Measurements from ENCODE around the gene RAB20.

Gene RAB20

GRCh38 chr13:110528371-110528770 lies 33.2 kb downstream of the RAB20 start:
- DNase-seq = no peak

DNA sequence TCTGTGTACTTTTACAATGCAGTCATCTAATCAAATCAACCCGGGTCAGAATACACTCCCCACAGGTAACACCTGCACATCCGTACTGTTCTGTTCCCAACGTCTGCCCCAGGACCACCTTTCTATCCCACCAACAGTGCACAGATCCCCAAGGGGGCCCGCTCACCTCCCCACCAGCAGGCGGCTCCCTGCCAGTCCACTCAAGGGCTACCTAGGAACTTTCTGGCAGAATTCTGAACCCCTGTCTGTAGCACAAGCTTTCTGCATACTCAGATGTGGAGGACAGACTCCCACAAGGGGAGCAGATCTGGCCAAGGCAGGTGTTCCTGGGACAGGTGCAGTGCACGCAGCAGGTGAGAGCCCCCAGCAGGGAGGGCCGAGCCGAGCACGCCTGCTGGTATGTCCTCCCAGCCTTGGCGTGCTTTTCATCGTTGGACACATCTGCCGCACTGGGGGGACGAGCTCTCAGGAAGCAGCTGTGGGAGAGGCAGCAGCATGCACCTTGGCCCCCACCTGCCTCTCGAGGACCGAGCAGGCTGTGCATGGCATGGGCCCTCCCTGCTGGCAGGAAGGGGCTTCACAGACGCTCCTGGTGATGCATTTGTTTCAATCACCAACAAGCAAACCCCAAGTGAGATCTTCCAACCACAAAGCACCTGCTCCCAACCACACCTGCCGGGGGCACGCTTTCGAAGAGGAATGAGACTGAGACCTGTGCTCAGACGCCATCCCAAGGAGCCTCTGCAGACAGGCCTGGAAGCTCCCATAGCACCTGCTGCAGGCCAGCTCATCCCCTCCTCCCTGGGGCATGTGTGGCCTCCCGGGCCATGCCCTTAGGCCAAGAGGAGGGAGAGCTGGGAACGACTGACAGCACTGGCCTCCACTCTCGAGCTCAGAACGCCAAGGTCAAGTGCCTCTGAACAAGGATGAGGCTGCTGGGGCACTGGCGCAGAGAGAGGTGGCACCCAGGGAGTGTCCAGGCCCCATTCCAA lies 35.9 kb downstream of the RAB20 start:
- no peak for DNase-seq

GRCh38 chr13:110524541-110525257 lies 36.8 kb downstream of the RAB20 start:
- no peak for DNase-seq

GRCh38 chr13:110523838-110524540 lies 37.5 kb downstream of the RAB20 start:
- no peak for DNase-seq

DNA sequence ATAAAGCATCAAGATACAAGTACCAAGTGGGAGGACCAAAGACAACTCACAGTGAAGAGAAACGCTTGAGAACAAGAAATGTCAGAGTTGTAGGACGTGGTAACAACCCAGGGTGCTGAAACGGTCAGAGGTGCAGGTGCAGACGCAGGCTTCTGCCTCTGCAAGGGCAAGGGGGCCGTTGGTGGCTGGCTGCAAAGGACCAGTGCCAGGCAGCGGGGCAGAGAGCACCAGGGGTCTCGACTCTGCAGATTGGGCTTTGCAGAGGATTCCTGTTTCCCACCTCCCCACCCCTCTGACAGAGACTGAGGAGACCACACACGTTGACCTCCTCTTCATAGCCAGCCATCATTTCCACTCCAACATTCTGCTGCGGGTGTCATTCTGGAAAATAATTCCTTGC lies 38.3 kb downstream of the RAB20 start:
- DNase-seq = no peak

GRCh38 chr13:110522721-110523120 lies 38.8 kb downstream of the RAB20 start:
- no peak for DNase-seq

GRCh38 chr13:110521946-110522345 lies 39.6 kb downstream of the RAB20 start:
- no peak for DNase-seq

DNA sequence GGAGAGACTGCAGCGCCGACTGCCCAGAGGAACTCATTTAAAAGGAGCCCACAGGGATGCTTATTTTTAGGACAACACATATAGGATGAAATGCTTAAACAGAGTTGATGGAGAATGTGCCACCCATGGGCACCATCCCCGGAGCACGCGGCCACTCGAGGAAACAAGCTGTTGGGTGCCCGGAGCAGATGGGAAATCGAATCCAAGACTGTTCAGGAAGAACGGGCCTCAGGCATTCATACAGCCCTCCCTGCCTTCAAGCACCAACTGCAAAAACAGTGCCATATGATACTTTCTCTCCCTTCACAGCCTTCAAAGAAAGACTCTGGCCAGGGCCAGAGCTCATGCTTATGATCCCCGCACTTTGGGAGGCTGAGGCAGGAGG lies 40.2 kb downstream of the RAB20 start:
- DNase-seq = no peak

DNA sequence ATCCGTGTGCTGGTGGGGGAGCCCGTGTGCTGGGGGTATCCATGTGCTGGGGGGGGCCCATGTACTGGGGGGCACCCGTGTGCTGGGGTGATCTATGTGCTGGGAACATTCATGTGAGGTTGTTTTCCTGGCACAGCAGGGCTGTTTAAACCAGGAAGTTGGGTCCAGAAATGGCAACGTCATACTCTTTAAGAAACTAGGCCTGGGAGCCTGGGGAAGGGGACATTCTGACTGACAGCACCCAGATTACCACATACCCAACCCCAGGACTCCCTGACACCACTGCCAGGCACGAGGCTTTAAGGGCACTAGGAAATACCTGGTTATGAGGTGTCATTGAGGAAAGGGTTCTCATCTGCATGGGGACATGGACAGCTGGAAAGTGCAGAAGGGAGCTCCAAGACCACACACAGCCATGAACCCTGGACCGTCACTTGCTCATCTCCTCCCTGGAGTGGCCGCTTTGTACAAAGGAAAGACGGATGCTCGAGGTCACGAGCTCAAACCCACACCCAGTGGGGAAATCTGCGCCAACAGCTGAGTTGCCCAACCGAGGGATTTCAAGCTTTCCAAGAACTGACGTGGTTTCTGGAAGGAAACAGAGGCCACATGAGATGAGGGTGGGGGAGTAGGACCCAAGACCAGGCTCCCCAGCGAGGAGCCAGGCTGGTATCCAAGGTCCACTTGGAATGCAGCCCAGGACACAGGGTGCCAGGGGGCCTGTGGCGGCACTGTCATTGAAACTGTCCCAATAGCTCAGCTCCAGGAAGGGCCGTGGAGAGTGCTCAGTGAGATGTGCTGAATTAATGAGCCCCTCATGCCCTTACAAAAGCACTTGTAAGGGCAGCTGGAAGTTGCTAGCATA lies 40.9 kb downstream of the RAB20 start:
- DNase-seq = no peak

GRCh38 chr13:110519506-110519905 lies 42.0 kb downstream of the RAB20 start:
- DNase-seq = no peak

- DNase-seq = no peak
Measured at GRCh38 chr13:110519046-110519445, 42.5 kb downstream of the RAB20 start.

- no peak for DNase-seq
Measured at GRCh38 chr13:110518571-110518970, 43.0 kb downstream of the RAB20 start.

GRCh38 chr13:110518226-110518525 lies 43.3 kb downstream of the RAB20 start:
- DNase-seq = no peak

DNA sequence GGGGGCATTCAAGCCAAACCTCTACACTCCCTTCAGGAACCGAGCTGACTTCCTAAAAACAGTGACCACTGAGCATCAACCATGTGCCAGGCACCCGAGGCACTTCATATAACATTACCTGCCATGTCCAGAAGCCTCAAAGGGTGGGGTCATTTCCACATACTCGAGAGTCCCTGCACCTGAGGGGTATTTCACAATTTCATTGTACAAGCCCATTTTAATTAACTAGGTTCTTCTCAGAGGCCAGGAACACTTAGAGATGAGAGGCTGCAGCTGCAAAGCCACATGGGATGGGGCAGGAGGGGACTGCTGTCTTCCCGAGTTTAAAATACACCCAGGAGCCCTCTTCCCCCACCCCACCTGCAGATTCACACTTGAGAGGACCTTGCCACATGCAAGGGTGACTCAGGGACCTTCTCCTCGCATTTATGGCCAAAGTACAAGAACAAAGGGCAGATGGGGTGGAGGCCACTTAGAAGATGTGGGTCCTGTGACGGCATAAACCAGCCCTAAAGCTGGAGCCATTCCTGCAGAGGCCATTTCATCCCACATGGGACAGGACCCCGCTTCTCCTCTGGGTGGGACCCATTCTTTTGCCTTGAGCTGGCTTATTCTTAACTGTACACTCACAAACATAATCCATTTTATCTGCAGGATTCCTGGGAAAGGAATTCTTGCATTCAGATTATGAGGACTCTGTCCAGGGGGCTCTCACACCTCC lies 43.9 kb downstream of the RAB20 start:
- no peak for DNase-seq

GRCh38 chr13:110516500-110516899 lies 45.0 kb downstream of the RAB20 start:
- DNase-seq = no peak

DNA sequence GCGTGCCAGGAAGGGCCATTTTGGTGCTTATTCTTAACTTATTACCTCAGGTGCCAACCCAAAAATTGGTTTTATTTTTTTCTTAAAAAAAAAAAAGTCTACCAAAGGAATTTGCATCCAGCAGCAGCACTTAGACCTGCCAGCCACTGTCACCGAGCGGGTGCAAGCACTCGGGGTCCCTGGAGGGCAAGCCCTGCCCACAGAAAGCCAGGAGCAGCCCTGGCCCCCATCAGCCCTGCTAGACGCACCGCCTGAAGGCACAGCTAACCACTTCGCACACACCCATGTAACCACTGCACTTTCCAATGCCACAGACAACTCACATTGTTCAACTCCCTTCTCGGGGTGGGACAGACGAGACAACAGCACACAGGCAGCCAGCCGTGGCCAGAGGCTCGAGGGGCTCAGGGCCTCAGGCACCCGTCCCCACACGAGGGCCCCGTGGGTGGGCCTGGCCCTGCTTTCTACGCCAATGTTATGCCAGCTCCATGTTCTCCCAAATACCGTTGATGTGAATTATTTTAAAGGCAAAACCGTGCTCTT lies 49.3 kb downstream of the RAB20 start:
- DNase-seq = no peak

DNA sequence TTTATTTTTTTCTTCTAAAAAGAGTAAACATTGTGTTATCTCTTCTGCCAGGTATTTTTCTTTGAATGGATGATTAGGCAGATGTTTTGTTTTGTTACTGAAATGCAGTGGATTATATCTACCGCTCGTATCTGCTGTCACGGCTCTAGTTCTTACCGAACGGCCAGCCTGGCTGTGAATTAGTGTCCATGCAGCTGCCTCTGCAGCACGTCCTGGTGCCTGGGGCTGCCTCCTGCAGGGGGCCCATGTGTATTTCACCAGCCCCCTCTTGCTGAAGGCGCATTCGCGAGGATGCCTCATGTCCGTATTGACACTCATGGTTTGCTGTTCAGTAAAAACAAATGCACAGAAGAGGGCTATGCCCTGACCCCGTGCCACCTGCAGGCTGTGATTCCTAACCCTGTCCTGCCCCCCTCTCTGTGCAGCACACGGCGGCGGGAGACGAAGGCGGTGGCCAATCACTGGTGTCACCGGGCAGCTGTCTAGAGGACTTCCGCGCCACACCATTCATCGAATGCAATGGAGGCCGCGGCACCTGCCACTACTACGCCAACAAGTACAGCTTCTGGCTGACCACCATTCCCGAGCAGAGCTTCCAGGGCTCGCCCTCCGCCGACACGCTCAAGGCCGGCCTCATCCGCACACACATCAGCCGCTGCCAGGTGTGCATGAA lies 49.9 kb downstream of the RAB20 start:
- no peak for DNase-seq

DNA sequence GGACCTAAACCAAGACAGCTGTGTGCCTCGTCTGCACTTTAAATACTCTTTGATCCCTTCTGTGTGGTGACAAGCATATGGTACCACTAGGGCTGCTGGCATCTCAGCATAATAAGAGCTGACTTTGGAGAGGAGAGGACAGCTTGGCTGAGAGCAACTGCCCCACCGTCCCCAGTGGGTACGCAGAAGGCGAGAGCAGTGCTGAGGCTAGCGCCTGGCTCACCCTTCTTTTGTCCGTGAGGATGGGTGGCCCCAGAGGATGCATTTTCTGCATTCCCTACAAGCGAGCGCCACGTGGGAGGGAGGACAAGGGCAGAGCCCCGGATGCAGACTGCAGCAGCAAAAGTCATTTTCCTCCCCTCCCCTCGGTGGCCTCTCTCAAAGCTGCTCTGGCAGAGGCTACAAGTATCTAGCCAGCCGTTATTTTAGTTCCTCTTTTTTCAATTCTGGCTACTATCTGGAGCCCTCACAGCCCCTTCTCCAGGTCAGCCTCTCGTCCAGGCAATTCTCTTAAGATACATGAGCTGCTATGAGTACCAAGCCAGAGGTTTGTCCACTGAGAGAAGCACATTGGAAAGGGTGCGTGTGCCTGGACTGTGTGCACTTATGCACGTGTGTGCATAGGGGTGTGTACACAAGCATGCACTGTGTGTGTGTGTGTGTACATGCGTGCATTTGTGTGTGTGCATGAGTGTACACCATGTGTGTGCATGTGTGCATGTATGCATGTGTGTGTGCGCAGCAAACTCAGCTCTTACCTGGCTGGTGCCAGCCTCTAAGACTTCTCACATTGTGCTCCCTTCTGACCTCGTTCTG lies 51.3 kb downstream of the RAB20 start:
- no peak for DNase-seq

- DNase-seq = no peak
Measured at GRCh38 chr13:110509478-110509926, 52.0 kb downstream of the RAB20 start.

Data from central memory CD4-positive, alpha-beta T cell (primary cell).